Measurements from ENCODE around the gene DLEC1.

GRCh38 chr3:38043486-38043885 is 4.5 kb downstream of the DLEC1 start:
- TF ChIP-seq POLR2AphosphoS5 (IDR thresholded peaks at IDR 0.05; ENCODE audit: low read depth, low read length) (no peak), POLR2A (IDR thresholded peaks at IDR 0.05; ENCODE audit: low read depth, low read length) (no peak)
